WTC11 (cell line): Measurements from ENCODE around the gene TRIM2.

Source experiments
- ATF3 ChIP-seq: sonication (generic); formaldehyde crosslinking; conservative IDR thresholded peaks from 2 replicates; pipeline ENCODE4 v1.8.1; 2022; ENCODE audit warnings: mild to moderate bottlenecking, missing genetic modification reagents
- MYBL2 ChIP-seq: sonication (generic); formaldehyde crosslinking; IDR thresholded peaks from 2 replicates; pipeline ENCODE4 v1.8.1; 2023; ENCODE audit warnings: mild to moderate bottlenecking, moderate library complexity, missing genetic modification reagents
- NFE2L1 ChIP-seq: sonication (generic); formaldehyde crosslinking; IDR thresholded peaks from 2 replicates; pipeline ENCODE4 v1.8.1; 2023; ENCODE audit warnings: missing genetic modification reagents
- SMAD3 ChIP-seq: sonication (generic); formaldehyde crosslinking; IDR thresholded peaks from 2 replicates; pipeline ENCODE4 v1.8.0; 2022; ENCODE audit warnings: missing genetic modification reagents, mild to moderate bottlenecking, borderline replicate concordance
- TF ChIP-seq, protein P1 (sequence below): fragments of 200-600 bp; IDR thresholded peaks from 2 replicates; pipeline ENCODE4 v1.8.0; 2022; ENCODE audit warnings: antibody characterized with exemption
- TF ChIP-seq, protein P2 (sequence below): sonication (generic); formaldehyde crosslinking; IDR thresholded peaks from 2 replicates; pipeline ENCODE4 v1.8.1; 2022; ENCODE audit warnings: low read depth, missing genetic modification reagents, borderline replicate concordance
- TF ChIP-seq, protein P3 (sequence below): sonication (generic); formaldehyde crosslinking; IDR thresholded peaks from 2 replicates; pipeline ENCODE4 v1.8.0; 2022; ENCODE audit warnings: mild to moderate bottlenecking, missing genetic modification reagents

DNA sequence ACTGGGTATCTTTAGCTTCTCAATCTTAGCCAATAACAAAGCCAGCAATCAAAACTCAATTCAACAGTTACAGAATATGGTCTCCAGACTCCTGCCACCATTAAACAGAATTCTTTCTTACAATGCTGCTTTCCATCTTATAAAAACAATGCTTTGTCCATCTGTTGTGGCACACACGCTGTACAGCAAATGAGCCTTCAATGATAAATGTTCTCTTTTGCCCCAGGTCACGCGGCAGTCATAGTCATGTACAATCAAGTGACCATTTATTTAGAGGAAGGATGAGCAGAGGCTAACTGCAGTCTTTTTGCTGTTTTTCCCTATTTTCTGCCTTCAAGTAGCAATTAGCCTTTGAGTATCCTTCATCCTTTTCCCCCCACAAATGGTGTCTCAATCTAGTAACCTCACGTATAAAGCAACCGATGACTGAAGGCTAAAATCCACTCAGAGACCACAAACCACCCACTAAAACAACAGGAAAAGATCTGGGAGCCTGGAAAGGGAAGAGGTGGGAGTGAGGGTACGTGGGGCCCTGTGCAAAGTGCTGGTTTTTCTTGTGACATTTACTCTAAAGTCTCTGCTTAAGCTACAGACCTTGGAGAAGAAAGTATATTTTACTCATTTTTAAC lies 24.4 kb downstream of the TRIM2 start:
- TF ChIP-seq ATF3 (CRISPR knock-in tag) (no peak), NFE2L1 (CRISPR knock-in tag) (no peak), SMAD3 (CRISPR knock-in tag) (no peak), MYBL2 (no peak)
- TF ChIP-seq, protein P1, sequence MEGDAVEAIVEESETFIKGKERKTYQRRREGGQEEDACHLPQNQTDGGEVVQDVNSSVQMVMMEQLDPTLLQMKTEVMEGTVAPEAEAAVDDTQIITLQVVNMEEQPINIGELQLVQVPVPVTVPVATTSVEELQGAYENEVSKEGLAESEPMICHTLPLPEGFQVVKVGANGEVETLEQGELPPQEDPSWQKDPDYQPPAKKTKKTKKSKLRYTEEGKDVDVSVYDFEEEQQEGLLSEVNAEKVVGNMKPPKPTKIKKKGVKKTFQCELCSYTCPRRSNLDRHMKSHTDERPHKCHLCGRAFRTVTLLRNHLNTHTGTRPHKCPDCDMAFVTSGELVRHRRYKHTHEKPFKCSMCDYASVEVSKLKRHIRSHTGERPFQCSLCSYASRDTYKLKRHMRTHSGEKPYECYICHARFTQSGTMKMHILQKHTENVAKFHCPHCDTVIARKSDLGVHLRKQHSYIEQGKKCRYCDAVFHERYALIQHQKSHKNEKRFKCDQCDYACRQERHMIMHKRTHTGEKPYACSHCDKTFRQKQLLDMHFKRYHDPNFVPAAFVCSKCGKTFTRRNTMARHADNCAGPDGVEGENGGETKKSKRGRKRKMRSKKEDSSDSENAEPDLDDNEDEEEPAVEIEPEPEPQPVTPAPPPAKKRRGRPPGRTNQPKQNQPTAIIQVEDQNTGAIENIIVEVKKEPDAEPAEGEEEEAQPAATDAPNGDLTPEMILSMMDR, result no peak
- TF ChIP-seq, protein P2, sequence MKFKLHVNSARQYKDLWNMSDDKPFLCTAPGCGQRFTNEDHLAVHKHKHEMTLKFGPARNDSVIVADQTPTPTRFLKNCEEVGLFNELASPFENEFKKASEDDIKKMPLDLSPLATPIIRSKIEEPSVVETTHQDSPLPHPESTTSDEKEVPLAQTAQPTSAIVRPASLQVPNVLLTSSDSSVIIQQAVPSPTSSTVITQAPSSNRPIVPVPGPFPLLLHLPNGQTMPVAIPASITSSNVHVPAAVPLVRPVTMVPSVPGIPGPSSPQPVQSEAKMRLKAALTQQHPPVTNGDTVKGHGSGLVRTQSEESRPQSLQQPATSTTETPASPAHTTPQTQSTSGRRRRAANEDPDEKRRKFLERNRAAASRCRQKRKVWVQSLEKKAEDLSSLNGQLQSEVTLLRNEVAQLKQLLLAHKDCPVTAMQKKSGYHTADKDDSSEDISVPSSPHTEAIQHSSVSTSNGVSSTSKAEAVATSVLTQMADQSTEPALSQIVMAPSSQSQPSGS, result no peak
- TF ChIP-seq, protein P3, sequence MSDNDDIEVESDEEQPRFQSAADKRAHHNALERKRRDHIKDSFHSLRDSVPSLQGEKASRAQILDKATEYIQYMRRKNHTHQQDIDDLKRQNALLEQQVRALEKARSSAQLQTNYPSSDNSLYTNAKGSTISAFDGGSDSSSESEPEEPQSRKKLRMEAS (CRISPR knock-in tag), result no peak
